ENCODE results near the gene RGS7. TPM values are rescaled to one million over a fixed set of nuclear protein-coding genes. Genes with fewer than 3 reads are reported as not detected.

RGS7 gene
- total and polyA plus RNA-seq, 2 of the 4 experiments (the other 2 are of a cell fraction) = 0.58 to 0.72 TPM

DNA sequence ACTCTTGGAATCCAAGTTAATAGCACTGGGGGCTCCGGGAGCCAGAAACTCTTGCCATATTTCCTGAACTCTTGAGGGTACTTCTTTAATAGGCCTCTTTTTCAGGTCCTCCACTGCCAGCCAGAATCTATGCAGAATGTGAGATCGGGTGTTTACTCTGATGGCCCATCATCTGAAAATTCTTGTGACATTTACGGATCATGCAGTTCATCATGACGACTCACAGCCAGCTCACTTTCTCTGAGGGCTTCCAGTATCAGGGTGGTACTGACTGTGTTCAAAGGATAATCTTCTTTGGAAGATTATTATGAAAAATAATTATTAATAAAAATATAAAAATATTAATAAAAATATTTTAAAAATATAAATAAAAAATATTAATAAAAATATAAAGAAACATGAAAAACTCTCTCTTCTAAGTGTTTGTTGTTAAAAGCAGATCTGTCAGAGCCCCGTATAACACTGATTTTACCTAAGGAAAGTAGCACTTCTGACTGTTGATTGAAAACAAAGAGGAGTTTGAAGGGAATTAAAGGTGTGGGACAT lies 550.7 kb downstream of the RGS7 start:
- Histone ChIP-seq H4K91ac (ENCODE audit: insufficient read depth, low read depth, low read length) (peak overlapping the region; percentile 66; the same call in 1 of the 2 replicates), H2AFZ (replicated peaks; ENCODE audit: low read length, poor library complexity) (no peak overlapping the region), H3K23ac (ENCODE audit: low read depth, low read length) (0 out of 2 replicates have a peak overlapping the region, but pooled peaks have one; percentile 61), H3K4me2 (ENCODE audit: low read depth, low read length) (no peak overlapping the region), H4K5ac (ENCODE audit: low read depth, low read length) (peak overlapping the region; percentile 58; the same call in 1 of the 2 replicates), H2BK5ac (ENCODE audit: low read depth, low read length, poor library complexity, severe bottlenecking) (peak overlapping the region; percentile 50), H3K27ac (ENCODE audit: insufficient read depth, low read length) (no peak overlapping the region), H3K4ac (ENCODE audit: low read depth, low read length) (peak overlapping the region; percentile 88; the same call in 1 of the 2 replicates), H3K4me1 (ENCODE audit: control insufficient read depth, insufficient read depth, low read length) (peaks cover 6% of the 10 kb centered on the region; the same call in 1 of the 2 replicates), H3K9me1 (ENCODE audit: insufficient read depth, low read length) (0 out of 2 replicates have a peak, but pooled peaks cover 2% of the 10 kb centered on the region), H2AK9ac (replicated peaks; ENCODE audit: low read depth, low read length, poor library complexity) (peak overlapping the region; percentile 71), H3K56ac (ENCODE audit: extremely low read depth, insufficient read depth, low read length) (peak overlapping the region; percentile 32; the same call in 1 of the 2 replicates), H4K20me1 (ENCODE audit: insufficient read depth, low read length) (no peaks in the 10 kb centered on the region), H3K36me3 (ENCODE audit: control insufficient read depth, insufficient read depth, low read length) (no peaks in the 10 kb centered on the region), H3K79me1 (ENCODE audit: low read depth in 1 of 2, low read length in 2 of 2) (no peaks in the 10 kb centered on the region), H3K9ac (ENCODE audit: low read depth, low read length) (no peak overlapping the region), H3K18ac (ENCODE audit: low read depth, low read length) (peak overlapping the region; percentile 59; the same call in 1 of the 2 replicates), H2BK120ac (ENCODE audit: low read depth, low read length) (peak overlapping the region; percentile 91), H2BK15ac (ENCODE audit: low read depth, low read length) (peak overlapping the region; percentile 97; the same call in 2 of the 3 replicates), H3K9me3 (ENCODE audit: control insufficient read depth, insufficient read depth, low read length) (no peaks in the 10 kb centered on the region), H2AK5ac (ENCODE audit: low read depth, low read length) (peak overlapping the region; percentile 91; the same call in 1 of the 2 replicates), H3K4me3 (ENCODE audit: insufficient read depth, low read depth, low read length) (no peak overlapping the region), H3K27me3 (ENCODE audit: control insufficient read depth, insufficient read depth, low read length) (no peaks in the 10 kb centered on the region), H4K8ac (ENCODE audit: low read depth in 2 of 2, low read length in 2 of 2) (peak overlapping the region; percentile 77 to 78; a peak in 2 of 4 replicates), H2BK20ac (ENCODE audit: low read depth, low read length) (peak overlapping the region; percentile 95), H3K14ac (replicated peaks; ENCODE audit: low read depth, low read length) (no peak overlapping the region)
- POLR2A ChIA-PET (ENCODE audit: unreplicated experiment) = interaction anchor here (1.0 kb wide), 1 partner anchor 67 kb away, joined by 3 read pairs; no protein-coding TSS in a partner anchor
- in situ Hi-C loops (cut with MboI; ENCODE audit: low sequenced_read_pairs) = no loop called here
- dilution Hi-C loops (cut with HindIII; ENCODE audit: low sequenced_read_pairs, unreplicated experiment) = no loop called here
- ATAC-seq (ENCODE audit: low read depth) (no peak), DNase-seq (peak; percentile 37)
- no TSS peak for BruUV-seq (replicated peaks)
- intact Hi-C loops (cut with micrococcal nuclease) = no loop called here
- CTCF ChIA-PET = no interaction called here
- WGBS, 2 experiments (ENCODE audit: extremely low coverage in 2 of 2, insufficient read length in 1 of 2) = no CpG with 5 or more reads among the region's 5 CpGs
- TF ChIP-seq CHD1 (IDR thresholded peaks at IDR 0.05; ENCODE audit: low read depth, low read length) (no peak), MXI1 (IDR thresholded peaks at IDR 0.05; ENCODE audit: borderline replicate concordance, low read depth, low read length) (no peak), POLR2A (IDR thresholded peaks at IDR 0.05; ENCODE audit: low read depth, low read length) (no peak), BHLHE40 (IDR thresholded peaks at IDR 0.05; ENCODE audit: low read depth, low read length) (no peak), MAFK (IDR thresholded peaks at IDR 0.05; ENCODE audit: low read depth, low read length) (no peak)
- TF ChIP-seq, protein P1, sequence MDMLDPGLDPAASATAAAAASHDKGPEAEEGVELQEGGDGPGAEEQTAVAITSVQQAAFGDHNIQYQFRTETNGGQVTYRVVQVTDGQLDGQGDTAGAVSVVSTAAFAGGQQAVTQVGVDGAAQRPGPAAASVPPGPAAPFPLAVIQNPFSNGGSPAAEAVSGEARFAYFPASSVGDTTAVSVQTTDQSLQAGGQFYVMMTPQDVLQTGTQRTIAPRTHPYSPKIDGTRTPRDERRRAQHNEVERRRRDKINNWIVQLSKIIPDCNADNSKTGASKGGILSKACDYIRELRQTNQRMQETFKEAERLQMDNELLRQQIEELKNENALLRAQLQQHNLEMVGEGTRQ (IDR thresholded peaks at IDR 0.05; ENCODE audit: low read depth, low read length) = no peak
- TF ChIP-seq, protein P2, sequence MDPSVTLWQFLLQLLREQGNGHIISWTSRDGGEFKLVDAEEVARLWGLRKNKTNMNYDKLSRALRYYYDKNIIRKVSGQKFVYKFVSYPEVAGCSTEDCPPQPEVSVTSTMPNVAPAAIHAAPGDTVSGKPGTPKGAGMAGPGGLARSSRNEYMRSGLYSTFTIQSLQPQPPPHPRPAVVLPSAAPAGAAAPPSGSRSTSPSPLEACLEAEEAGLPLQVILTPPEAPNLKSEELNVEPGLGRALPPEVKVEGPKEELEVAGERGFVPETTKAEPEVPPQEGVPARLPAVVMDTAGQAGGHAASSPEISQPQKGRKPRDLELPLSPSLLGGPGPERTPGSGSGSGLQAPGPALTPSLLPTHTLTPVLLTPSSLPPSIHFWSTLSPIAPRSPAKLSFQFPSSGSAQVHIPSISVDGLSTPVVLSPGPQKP (IDR thresholded peaks at IDR 0.05; ENCODE audit: borderline replicate concordance, low read depth, low read length) = no peak

All from IMR-90 (cell line).